Activated CD4-positive, alpha-beta memory T cell treated with anti-CD3 and anti-CD28 coated beads, Interleukin-2, amount 10 ng/mL, durations not matched to agents 7 days and 5 days (primary cell): ENCODE measurements around the gene GRIP1. TPM values are rescaled to one million over a fixed set of nuclear protein-coding genes. Genes with fewer than 3 reads are reported as not detected.
"Not testable (repeated sequence)": the region's sequence is repeated elsewhere in the genome, so short reads cannot be mapped to it uniquely, and the experiment has no call there.

Experiments
- CTCF ChIA-PET: fragments of 350-600 bp; sonication (Branson Sonifier 250); formaldehyde crosslinking; loops from one replicate; lab custom pipeline; 2021; ENCODE audit warnings: antibody characterized with exemption, inconsistent platforms; lab: Charles Lee
- POLR2A ChIA-PET: fragments of 350-600 bp; sonication (Branson Sonifier 250); formaldehyde crosslinking; loops from one replicate; lab custom pipeline; 2021; ENCODE audit warnings: antibody characterized with exemption; lab: Charles Lee
- DNase-seq: peaks from one replicate; pipeline ENCODE4 v3.0.0-alpha.2; 2020
- H3K27ac Mint-ChIP-seq: one replicate; pipeline ENCODE4 v1.8.0; 2021; ENCODE audit warnings: mild to moderate bottlenecking, mixed read lengths
- H3K27me3 Mint-ChIP-seq: one replicate; pipeline ENCODE4 v1.8.0; 2021; ENCODE audit warnings: mixed read lengths
- H3K36me3 Mint-ChIP-seq: one replicate; pipeline ENCODE4 v1.8.0; 2021; ENCODE audit warnings: low read depth, mixed read lengths
- H3K4me1 Mint-ChIP-seq: one replicate; pipeline ENCODE4 v1.8.0; 2021; ENCODE audit warnings: mixed read lengths
- H3K4me3 Mint-ChIP-seq: one replicate; pipeline ENCODE4 v1.8.0; 2021; ENCODE audit warnings: mild to moderate bottlenecking, mixed read lengths
- H3K9me3 Mint-ChIP-seq: one replicate; pipeline ENCODE4 v1.8.0; 2021; ENCODE audit warnings: mixed read lengths
- total RNA-seq, 2 experiments: library from RNA; stranded (reverse); gene quantifications; one replicate each; pipeline ENCODE4 v1.2.3, GENCODE V29; 2021

GRIP1 gene
- total RNA-seq, 2 experiments from 2014 or later, result 0.18 to 0.35 TPM

GRCh38 chr12:66314278-66314677 is 364.6 kb downstream of the GRIP1 start:
- no peak for DNase-seq
- CTCF ChIA-PET, result interaction anchor here (1.0 to 1.3 kb wide), 3 partner anchors 16 to 94 kb away, joined by 3 read pairs; no protein-coding TSS in a partner anchor
- Mint-ChIP-seq H3K4me3 (no peak overlapping the region), H3K27me3 (no peaks in the 10 kb centered on the region), H3K9me3 (no peaks in the 10 kb centered on the region), H3K36me3 (peaks cover 77% of the 10 kb centered on the region), H3K27ac (no peak overlapping the region), H3K4me1 (peaks cover 45% of the 10 kb centered on the region)
- POLR2A ChIA-PET, result interaction anchor here (1.9 kb wide), 1 partner anchor 12 kb away, joined by 5 read pairs; the partner anchor contains the start of gene HELB

DNA sequence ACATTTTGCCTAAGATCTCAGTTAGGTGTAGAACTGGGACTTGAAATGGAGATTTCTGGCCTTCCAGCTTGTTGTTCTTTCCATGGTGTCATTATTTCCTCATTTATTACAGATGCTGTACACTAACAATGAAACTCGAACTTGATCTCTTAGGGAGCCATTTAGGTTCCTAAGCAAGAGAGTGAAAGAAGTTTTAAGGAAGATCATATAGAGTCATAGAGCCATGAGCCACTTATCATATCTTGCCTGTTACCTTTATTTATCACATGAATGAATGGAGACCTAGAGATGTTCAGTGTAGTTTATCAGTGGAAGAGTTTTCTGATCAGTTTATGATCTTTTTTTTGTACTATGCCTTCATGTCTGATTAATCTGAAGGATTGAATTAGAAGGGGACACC is 366.7 kb downstream of the GRIP1 start:
- no peak overlapping the region for H3K4me3 Mint-ChIP-seq
- no peak overlapping the region for H3K27ac Mint-ChIP-seq
- ChIA-PET POLR2A (interaction anchor here (1.5 to 3.4 kb wide), 2 partner anchors 8 to 42 kb away, joined by 5 to 21 read pairs; partner anchors contain the start of gene HELB), CTCF (interaction anchor here (2.1 kb wide), 1 partner anchor 42 kb away, joined by 5 read pairs; no protein-coding TSS in a partner anchor)
- no peaks in the 10 kb centered on the region for H3K27me3 Mint-ChIP-seq
- no peaks in the 10 kb centered on the region for H3K9me3 Mint-ChIP-seq
- H3K36me3 Mint-ChIP-seq, result peaks cover 76% of the 10 kb centered on the region
- peaks cover 50% of the 10 kb centered on the region for H3K4me1 Mint-ChIP-seq
- no peak for DNase-seq

- no peaks in the 10 kb centered on the region for H3K27me3 Mint-ChIP-seq
- DNase-seq, result no peak
- H3K9me3 Mint-ChIP-seq, result no peaks in the 10 kb centered on the region
- no peak overlapping the region for H3K4me3 Mint-ChIP-seq
- H3K36me3 Mint-ChIP-seq, result peaks cover 83% of the 10 kb centered on the region
- H3K27ac Mint-ChIP-seq, result no peak overlapping the region
- peaks cover 69% of the 10 kb centered on the region for H3K4me1 Mint-ChIP-seq
- ChIA-PET CTCF (no interaction called here), POLR2A (no interaction called here)
Observed at GRCh38 chr12:66309606-66310005, 369.3 kb downstream of the GRIP1 start.

DNA sequence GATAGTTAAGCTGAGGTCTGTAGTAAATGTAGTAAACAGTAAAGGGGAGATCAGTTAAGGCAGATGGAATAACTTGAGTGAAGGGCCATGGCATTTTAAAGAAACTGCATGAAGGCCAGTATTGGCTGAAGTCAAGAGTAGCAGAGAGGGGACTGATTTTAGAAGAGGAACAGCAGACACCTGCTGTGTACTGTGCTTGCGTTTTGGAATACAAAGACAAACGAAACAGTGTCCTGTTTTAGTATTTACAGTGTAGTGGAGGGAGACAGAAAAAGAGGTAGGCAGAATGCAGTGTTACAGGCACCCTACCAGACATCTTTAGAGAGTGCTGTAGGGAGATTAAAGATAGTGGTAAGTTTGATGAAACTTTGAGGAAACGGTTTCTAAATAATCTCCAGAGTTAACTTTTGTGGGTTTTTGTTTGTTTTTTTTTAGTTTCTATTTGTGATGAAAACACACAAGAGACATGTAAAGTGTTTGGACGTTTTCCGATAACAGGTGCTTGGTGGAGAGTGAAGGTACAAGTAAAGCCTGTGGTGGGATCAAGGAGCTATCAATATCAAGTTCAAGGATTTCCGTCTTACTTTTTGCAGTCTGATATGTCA is 374.5 kb downstream of the GRIP1 start:
- H3K4me1 Mint-ChIP-seq, result peaks cover 57% of the 10 kb centered on the region
- ChIA-PET CTCF (interaction anchor here (0.7 to 4.0 kb wide), 5 partner anchors 14 to 174 kb away, joined by 3 to 19 read pairs (median 7); partner anchors contain the start of genes LLPH and TMBIM4), POLR2A (interaction anchor here (0.8 to 4.9 kb wide), 8 partner anchors 8 to 173 kb away, joined by 3 to 94 read pairs (median 24); partner anchors contain the start of genes LLPH and TMBIM4)
- peak overlapping the region; percentile 99 for H3K27ac Mint-ChIP-seq
- no peak for DNase-seq
- H3K4me3 Mint-ChIP-seq, result peak overlapping the region; percentile 100
- no peaks in the 10 kb centered on the region for H3K9me3 Mint-ChIP-seq
- peaks cover 2% of the 10 kb centered on the region for H3K27me3 Mint-ChIP-seq
- peaks cover 56% of the 10 kb centered on the region for H3K36me3 Mint-ChIP-seq

GRCh38 chr12:66303316-66303804 is 375.5 kb downstream of the GRIP1 start:
- peaks cover 54% of the 10 kb centered on the region for H3K4me1 Mint-ChIP-seq
- peak overlapping the region; percentile 100 for H3K4me3 Mint-ChIP-seq
- peak overlapping the region; percentile 99 for H3K27ac Mint-ChIP-seq
- H3K27me3 Mint-ChIP-seq, H3K9me3 Mint-ChIP-seq: not testable (repeated sequence)
- peaks cover 50% of the 10 kb centered on the region for H3K36me3 Mint-ChIP-seq
- peak; percentile 41 for DNase-seq
- POLR2A ChIA-PET, result interaction anchor here (1.1 to 4.9 kb wide), 10 partner anchors 9 to 966 kb away, joined by 5 to 94 read pairs (median 23); partner anchors contain the start of genes CAND1, LLPH and TMBIM4
- CTCF ChIA-PET, result interaction anchor here (1.0 to 4.0 kb wide), 8 partner anchors 10 to 173 kb away, joined by 3 to 19 read pairs (median 8); partner anchors contain the start of genes LLPH and TMBIM4

- CTCF ChIA-PET, result interaction anchor here (0.7 to 4.0 kb wide), 12 partner anchors 10 to 231 kb away, joined by 3 to 19 read pairs (median 6); partner anchors contain the start of genes LLPH and TMBIM4
- peak overlapping the region; percentile 100 for H3K4me3 Mint-ChIP-seq
- H3K4me1 Mint-ChIP-seq, result peaks cover 51% of the 10 kb centered on the region
- no peaks in the 10 kb centered on the region for H3K9me3 Mint-ChIP-seq
- peaks cover 45% of the 10 kb centered on the region for H3K36me3 Mint-ChIP-seq
- H3K27me3 Mint-ChIP-seq, result peaks cover 2% of the 10 kb centered on the region
- POLR2A ChIA-PET, result interaction anchor here (0.8 to 4.9 kb wide), 14 partner anchors 10 to 967 kb away, joined by 3 to 94 read pairs (median 8); partner anchors contain the start of genes CAND1, LLPH and TMBIM4
- no peak for DNase-seq
- peak overlapping the region; percentile 99 for H3K27ac Mint-ChIP-seq
Observed at GRCh38 chr12:66302827-66303169, 376.1 kb downstream of the GRIP1 start.

DNA sequence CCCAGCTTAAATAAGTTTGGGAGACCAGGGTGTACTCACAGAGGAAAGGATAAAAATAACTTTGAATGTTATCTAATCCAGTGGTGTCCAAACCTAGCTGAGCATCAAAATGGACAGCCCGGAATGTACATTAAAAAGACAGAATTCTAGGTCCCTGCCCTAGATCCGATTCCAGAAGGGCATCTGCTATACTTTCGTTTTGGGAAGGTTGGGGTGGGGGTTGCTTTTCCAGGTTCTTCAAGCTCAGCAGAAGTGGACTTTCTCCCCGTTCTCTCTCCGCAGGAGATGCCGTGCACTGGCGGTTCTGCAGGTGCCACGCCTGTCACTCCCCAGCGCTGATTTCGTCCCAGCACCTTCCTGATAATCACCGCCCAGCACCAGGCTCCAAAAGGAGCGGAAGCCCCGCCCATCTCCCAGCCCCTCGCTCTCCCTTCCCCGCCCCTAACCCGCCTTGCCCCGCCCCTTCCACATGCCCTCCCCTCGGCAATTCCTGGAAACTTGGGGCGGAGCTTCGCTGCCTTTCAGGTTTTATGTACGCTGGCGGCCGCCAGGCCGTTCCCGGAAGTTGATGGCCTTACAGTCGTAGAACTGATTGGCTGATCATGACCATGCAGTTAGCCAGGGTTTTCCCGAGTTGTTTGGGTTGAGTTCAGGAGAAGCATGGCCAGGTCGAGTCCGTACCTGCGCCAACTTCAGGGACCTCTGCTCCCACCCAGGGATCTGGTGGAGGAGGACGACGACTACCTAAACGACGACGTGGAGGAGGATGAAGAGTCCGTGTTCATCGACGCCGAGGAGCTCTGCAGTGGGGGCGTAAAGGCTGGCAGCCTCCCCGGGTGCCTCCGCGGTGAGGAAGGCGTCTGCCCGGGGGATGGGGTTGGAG is 376.7 kb downstream of the GRIP1 start, which contains the start of gene HELB:
TSS of gene HELB (plus strand) at position 550 of the 883 bp plus-strand sequence. CDS start at position 661, 111 bp downstream.
- H3K27me3 Mint-ChIP-seq, result peaks cover 2% of the 10 kb centered on the region
- H3K4me3 Mint-ChIP-seq, result peak within 1 kb of the TSS; percentile 100
- H3K9me3 Mint-ChIP-seq, result no peaks in the 10 kb centered on the region
- peak; percentile 98 for DNase-seq
- ChIA-PET CTCF (interaction anchor here (0.6 to 4.0 kb wide), 13 partner anchors 9 to 232 kb away, joined by 3 to 19 read pairs (median 5); partner anchors contain the start of genes LLPH and TMBIM4), POLR2A (interaction anchor here (0.8 to 4.9 kb wide), 15 partner anchors 9 to 1133 kb away, joined by 3 to 94 read pairs (median 8); partner anchors contain the start of genes CAND1, LEMD3, LLPH and TMBIM4)
- peaks cover 52% of the 10 kb centered on the region for H3K4me1 Mint-ChIP-seq
- peak within 1 kb of the TSS; percentile 99 for H3K27ac Mint-ChIP-seq
- peaks cover 41% of the 10 kb centered on the region for H3K36me3 Mint-ChIP-seq

- POLR2A ChIA-PET, result interaction anchor here (1.8 kb wide), 1 partner anchor 167 kb away, joined by 4 read pairs; the partner anchor contains the start of gene LLPH
- Mint-ChIP-seq H3K27me3 (peaks cover 2% of the 10 kb centered on the region), H3K9me3 (peaks cover 7% of the 10 kb centered on the region), H3K36me3 (peaks cover 12% of the 10 kb centered on the region), H3K4me3 (no peak overlapping the region), H3K27ac (no peak overlapping the region), H3K4me1 (peaks cover 40% of the 10 kb centered on the region)
- DNase-seq, result no peak
- CTCF ChIA-PET, result no interaction called here
Observed at GRCh38 chr12:66297923-66298322, 381.0 kb downstream of the GRIP1 start.
